Skeletal muscle satellite cell (primary cell): ENCODE data around the gene KCND2.
"Not testable (repeated sequence)": the region's sequence is repeated elsewhere in the genome, so short reads cannot be mapped to it uniquely, and the experiment has no call there.

ENCODE experiments used
- H3K27me3 ChIP-seq: 2 replicates; pipeline ENCODE4 v1.7.0; 2013; ENCODE audit warnings: low read length; ENCODE audit not compliant: control insufficient read depth, insufficient read depth
- H3K36me3 ChIP-seq: 2 replicates; pipeline ENCODE4 v1.7.0; 2013; ENCODE audit warnings: mild to moderate bottlenecking, control low read depth, low read length; ENCODE audit not compliant: insufficient read depth
- H3K4me1 ChIP-seq: 2 replicates; pipeline ENCODE4 v1.7.0; 2013; ENCODE audit warnings: low read length; ENCODE audit not compliant: control insufficient read depth, insufficient read depth
- H3K4me2 ChIP-seq: 2 replicates; pipeline ENCODE4 v1.7.0; 2013; ENCODE audit warnings: mild to moderate bottlenecking, low read length
- H3K4me3 ChIP-seq: 2 replicates; pipeline ENCODE4 v1.7.0; 2013; ENCODE audit warnings: low read length
- H3K9ac ChIP-seq: 2 replicates; pipeline ENCODE4 v1.7.0; 2013; ENCODE audit warnings: mild to moderate bottlenecking, low read depth, low read length, moderate library complexity
- H3K9me3 ChIP-seq: replicated peaks from 2 replicates; pipeline ENCODE4 v1.7.0; 2013; ENCODE audit warnings: mild to moderate bottlenecking, control low read depth, low read length

KCND2 gene

GRCh38 chr7:120775755-120776154 is 502.8 kb downstream of the KCND2 start:
- Histone ChIP-seq H3K36me3 (no peaks in the 10 kb centered on the region), H3K4me1 (no peaks in the 10 kb centered on the region), H3K4me3 (no peak overlapping the region), H3K27me3 (no peaks in the 10 kb centered on the region), H3K9ac (no peak overlapping the region), H3K4me2 (no peak overlapping the region), H3K9me3 (no peaks in the 10 kb centered on the region)

DNA sequence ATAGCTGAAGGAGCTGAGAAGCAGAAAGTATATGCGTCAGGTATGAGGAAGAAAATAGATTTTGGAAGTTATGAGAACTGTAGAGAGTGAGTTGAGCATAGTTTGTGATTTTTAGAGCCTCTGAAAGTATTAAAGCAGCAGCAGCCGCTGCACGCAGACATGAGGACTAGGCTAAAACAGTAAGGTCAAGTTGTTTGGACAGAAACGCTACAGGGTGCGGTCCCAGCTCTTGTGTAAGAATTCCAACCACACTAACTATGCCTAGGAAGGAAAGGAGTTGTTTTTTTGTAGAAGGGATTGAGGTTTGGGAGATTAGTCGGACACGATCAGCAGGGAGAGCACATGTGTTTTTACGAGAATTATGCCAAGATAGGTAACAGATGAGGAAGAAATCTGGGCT is 506.1 kb downstream of the KCND2 start:
- H3K4me2 ChIP-seq, H3K9me3 ChIP-seq, H3K4me1 ChIP-seq, H3K36me3 ChIP-seq, H3K9ac ChIP-seq, H3K4me3 ChIP-seq, H3K27me3 ChIP-seq: not testable (repeated sequence)

DNA sequence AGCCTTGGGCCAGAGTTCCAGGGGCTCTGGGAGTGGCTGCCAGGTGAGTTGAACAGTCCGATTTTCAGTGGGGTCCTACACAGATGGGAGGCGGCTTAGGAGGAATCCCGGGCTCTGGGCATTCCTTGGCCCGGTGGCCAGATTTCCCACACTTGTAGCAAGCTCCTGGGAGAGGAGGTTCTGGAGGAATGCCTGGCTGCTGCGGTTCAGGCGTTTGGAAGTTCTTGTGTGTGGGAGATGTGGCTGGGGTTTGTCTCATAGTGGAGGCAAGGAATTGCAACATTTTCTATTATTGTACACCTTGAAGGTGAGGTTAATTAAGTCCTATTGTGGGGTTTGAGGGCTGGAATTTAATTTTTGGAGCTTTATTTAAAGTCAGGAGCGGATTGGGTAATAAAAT is 507.5 kb downstream of the KCND2 start:
- H3K4me2 ChIP-seq, H3K36me3 ChIP-seq, H3K4me1 ChIP-seq, H3K27me3 ChIP-seq, H3K4me3 ChIP-seq, H3K9ac ChIP-seq, H3K9me3 ChIP-seq: not testable (repeated sequence)

DNA sequence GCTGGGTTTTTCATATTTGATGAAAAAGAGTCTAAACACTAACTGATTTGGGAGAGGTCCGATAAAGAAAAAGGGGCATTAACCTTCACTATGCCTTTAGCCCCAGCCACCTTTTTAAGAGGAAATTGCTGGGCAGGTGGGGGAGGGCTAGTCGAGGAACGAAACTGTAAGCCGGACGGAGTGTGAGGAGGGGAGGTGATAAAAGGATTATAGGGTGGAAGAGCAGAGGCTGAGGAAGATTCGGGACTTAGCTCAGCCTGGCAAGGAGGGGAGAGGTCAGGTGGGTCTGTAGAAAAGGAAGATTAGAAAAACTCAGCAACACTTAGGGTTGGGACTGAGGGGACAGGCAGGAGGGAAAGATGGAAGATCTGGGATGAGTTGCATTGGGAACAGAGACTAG is 508.0 kb downstream of the KCND2 start:
- Histone ChIP-seq H3K4me3 (no peak overlapping the region), H3K9me3 (no peaks in the 10 kb centered on the region), H3K27me3 (no peaks in the 10 kb centered on the region), H3K36me3 (no peaks in the 10 kb centered on the region), H3K4me2 (no peak overlapping the region), H3K4me1 (no peaks in the 10 kb centered on the region), H3K9ac (no peak overlapping the region)

DNA sequence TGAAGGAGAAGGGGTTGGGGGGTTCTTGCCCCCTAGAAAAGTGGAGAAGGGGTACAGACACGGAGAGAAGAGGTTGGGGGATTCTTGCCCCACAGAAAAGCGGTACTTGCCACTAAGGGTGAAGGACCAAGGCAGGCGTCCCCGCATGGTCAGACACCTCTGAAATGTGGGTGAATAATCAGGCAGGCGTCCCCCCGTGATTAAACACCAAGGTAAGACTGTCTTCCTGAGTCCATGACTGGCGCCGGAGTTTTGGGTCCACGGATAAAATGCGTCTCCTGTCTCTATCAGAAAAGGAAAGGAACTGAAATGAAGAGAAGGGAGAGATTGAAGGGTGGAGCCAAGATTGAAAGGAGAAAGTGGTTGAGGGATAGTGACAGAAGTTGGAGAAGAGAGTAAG is 508.9 kb downstream of the KCND2 start:
- not testable (repeated sequence) for H3K9ac ChIP-seq, H3K27me3 ChIP-seq, H3K4me3 ChIP-seq, H3K9me3 ChIP-seq, H3K4me2 ChIP-seq, H3K4me1 ChIP-seq, H3K36me3 ChIP-seq

- no peak overlapping the region for H3K4me2 ChIP-seq
- no peak overlapping the region for H3K4me3 ChIP-seq
These were observed 510.3 kb downstream of the KCND2 start for GRCh38 chr7:120783273-120783672.

DNA sequence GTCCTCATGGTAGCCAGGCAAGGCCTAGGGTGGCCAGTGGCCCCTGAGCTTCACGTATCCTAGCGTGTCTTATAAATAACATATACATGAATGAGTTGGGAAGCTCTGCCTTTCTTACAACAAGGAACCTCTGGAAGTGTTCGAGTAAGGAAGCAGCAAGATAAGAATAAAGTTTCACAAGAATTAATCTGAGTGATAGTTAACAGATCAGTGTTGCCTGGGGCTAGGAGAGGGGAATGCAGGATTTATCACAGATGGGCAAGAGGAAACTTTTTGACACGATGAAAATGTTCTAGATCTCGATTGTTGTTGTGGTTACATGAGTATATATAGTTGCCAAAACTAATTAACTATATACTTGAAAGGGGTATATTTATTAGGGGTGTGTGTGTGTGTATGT is 510.7 kb downstream of the KCND2 start:
- Histone ChIP-seq H3K4me2 (no peak overlapping the region), H3K9ac (no peak overlapping the region), H3K27me3 (no peaks in the 10 kb centered on the region), H3K9me3 (no peaks in the 10 kb centered on the region), H3K4me1 (no peaks in the 10 kb centered on the region), H3K4me3 (no peak overlapping the region), H3K36me3 (no peaks in the 10 kb centered on the region)

More at GRCh38 chr7:120783273-120783672, 510.3 kb downstream of the KCND2 start:
- Histone ChIP-seq H3K27me3 (no peaks in the 10 kb centered on the region), H3K9me3 (no peaks in the 10 kb centered on the region), H3K4me1 (no peaks in the 10 kb centered on the region), H3K9ac (no peak overlapping the region), H3K36me3 (no peaks in the 10 kb centered on the region)

DNA sequence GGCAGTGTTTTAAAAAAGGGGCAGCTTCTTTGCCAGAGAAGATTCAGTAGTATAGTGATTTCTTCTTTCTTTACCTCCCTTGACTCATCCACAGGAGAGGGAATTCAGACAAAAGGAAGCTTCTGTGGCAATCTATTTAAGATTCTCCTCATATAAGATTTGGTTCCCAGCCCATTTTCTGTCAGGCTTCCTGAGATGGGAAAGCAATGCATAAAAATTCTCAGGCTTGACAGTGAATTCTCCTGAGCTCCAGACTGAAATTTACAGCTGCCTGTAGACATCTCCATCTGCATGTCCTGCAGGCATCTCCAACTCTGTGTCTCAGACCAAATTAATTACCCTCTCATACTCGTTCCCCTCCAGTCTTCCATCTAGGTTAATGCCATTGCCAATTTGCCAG is 512.1 kb downstream of the KCND2 start:
- no peak overlapping the region for H3K9ac ChIP-seq
- H3K4me1 ChIP-seq, result no peaks in the 10 kb centered on the region
- H3K9me3 ChIP-seq, result no peaks in the 10 kb centered on the region
- no peak overlapping the region for H3K4me2 ChIP-seq
- H3K4me3 ChIP-seq, result no peak overlapping the region
- no peaks in the 10 kb centered on the region for H3K36me3 ChIP-seq
- no peaks in the 10 kb centered on the region for H3K27me3 ChIP-seq

GRCh38 chr7:120792091-120792860 is 519.3 kb downstream of the KCND2 start:
- no peak overlapping the region for H3K9ac ChIP-seq
- H3K27me3 ChIP-seq, result no peaks in the 10 kb centered on the region

DNA sequence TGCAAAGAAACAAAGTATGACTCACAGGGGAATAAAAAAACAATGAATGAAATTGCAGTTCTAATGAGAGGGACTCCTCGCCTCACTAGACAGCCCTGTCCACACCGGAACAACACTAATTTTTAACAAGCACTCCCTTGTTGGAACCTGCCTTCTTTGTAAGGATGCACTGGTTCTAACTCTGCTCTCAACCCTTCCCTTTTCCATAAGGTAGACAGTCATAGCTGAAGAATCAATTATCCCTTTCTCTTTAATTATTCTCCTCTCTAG is 519.8 kb downstream of the KCND2 start:
- Histone ChIP-seq H3K4me1 (peaks cover 6% of the 10 kb centered on the region), H3K9me3 (no peaks in the 10 kb centered on the region), H3K36me3 (no peaks in the 10 kb centered on the region), H3K4me2 (no peak overlapping the region), H3K27me3 (no peaks in the 10 kb centered on the region), H3K9ac (no peak overlapping the region), H3K4me3 (no peak overlapping the region)

More at GRCh38 chr7:120792091-120792860, 519.3 kb downstream of the KCND2 start:
- Histone ChIP-seq H3K4me1 (peaks cover 6% of the 10 kb centered on the region), H3K4me3 (no peak overlapping the region), H3K9me3 (no peaks in the 10 kb centered on the region), H3K36me3 (no peaks in the 10 kb centered on the region), H3K4me2 (no peak overlapping the region)

- Histone ChIP-seq H3K4me3 (no peak overlapping the region), H3K4me1 (peaks cover 6% of the 10 kb centered on the region), H3K27me3 (no peaks in the 10 kb centered on the region), H3K9me3 (no peaks in the 10 kb centered on the region), H3K9ac (no peak overlapping the region), H3K4me2 (no peak overlapping the region), H3K36me3 (no peaks in the 10 kb centered on the region)
These were observed 520.4 kb downstream of the KCND2 start for GRCh38 chr7:120793213-120793936.

DNA sequence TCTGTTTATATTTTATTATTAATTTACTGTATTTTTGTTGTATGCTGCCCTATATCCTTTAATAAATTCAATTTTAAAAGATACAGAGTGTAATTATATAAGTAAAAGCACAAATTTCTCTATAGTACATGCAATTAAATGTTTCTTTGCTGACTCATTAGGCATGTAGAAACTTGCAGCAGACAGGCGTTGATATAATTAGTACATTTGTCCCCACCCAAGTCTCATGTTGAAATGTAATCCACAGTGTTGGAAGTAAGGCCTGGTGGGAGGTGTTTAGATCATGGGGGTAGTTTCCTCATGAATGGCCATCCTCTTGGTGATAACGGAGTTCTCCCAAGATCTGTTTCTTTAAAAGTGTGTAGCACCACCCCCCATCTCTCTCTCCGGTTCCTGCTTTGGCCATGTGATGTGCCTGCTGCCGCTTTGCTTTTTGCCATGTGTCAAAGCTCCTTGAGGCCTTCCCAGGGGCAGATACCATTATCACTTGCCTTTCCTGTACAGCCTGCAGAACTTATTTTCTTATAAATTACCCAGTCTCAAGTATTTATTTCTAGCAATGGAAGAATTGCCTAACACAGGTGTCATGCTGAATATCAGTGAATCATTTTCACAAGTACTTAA is 521.2 kb downstream of the KCND2 start:
- H3K4me3 ChIP-seq, result no peak overlapping the region
- H3K36me3 ChIP-seq, result no peaks in the 10 kb centered on the region
- no peak overlapping the region for H3K9ac ChIP-seq
- peaks cover 6% of the 10 kb centered on the region for H3K4me1 ChIP-seq
- no peaks in the 10 kb centered on the region for H3K27me3 ChIP-seq
- H3K4me2 ChIP-seq, result no peak overlapping the region
- H3K9me3 ChIP-seq, result no peaks in the 10 kb centered on the region
